NT2/D1 (cell line): ENCODE measurements around the gene ZBTB7A.

Source experiments
- SUZ12 ChIP-seq: IDR thresholded peaks from 2 replicates; pipeline ENCODE4 v1.6.1; 2011; ENCODE audit not compliant: insufficient read length, insufficient read depth; ENCODE audit errors: extremely low read depth
- ZNF274 ChIP-seq: IDR thresholded peaks from 2 replicates; pipeline ENCODE4 v1.6.1; 2011; ENCODE audit warnings: mild to moderate bottlenecking, low read depth, low read length

GRCh38 chr19:4112367-4112766, 45.7 kb upstream of the ZBTB7A start:
- TF ChIP-seq ZNF274 (no peak), SUZ12 (no peak)
